ENCODE measurements around the gene FNBP1L.

GRCh38 chr1:93542398-93542797 is 94.5 kb downstream of the FNBP1L start:
- no peak for TF ChIP-seq POLR2A (IDR thresholded peaks at IDR 0.05; ENCODE audit: low read depth, low read length)
- no peak for TF ChIP-seq POLR2AphosphoS5 (IDR thresholded peaks at IDR 0.05; ENCODE audit: low read depth, low read length)
- no peak for TF ChIP-seq TAF1 (IDR thresholded peaks at IDR 0.05; ENCODE audit: borderline replicate concordance, low read depth, low read length)

Measured in GM12892 (cell line).